Subcutaneous abdominal adipose tissue (tissue), 5 donors: ENCODE data around the gene TCERG1L.
"Not testable (repeated sequence)": the region's sequence is repeated elsewhere in the genome, so short reads cannot be mapped to it uniquely, and the experiment has no call there.

ENCODE experiments used
- H3K27ac ChIP-seq: one replicate; pipeline ENCODE4 v1.7.0; 2013; ENCODE audit warnings: low read depth, mild to moderate bottlenecking, inconsistent platforms, low read length, moderate library complexity
- H3K27me3 ChIP-seq, 5 donors: one replicate each; pipeline ENCODE4 v1.7.0; 2013; ENCODE audit warnings: low read length in 5 of 5, inconsistent platforms in 1 of 5; ENCODE audit not compliant: control insufficient read depth in 5 of 5, insufficient read depth in 4 of 5
- H3K36me3 ChIP-seq, 5 donors: one replicate each; pipeline ENCODE4 v1.7.0; 2013; ENCODE audit warnings: low read length in 5 of 5; ENCODE audit not compliant: control insufficient read depth in 5 of 5, insufficient read depth in 5 of 5
- H3K4me1 ChIP-seq, 5 donors: one replicate each; pipeline ENCODE4 v1.7.0; 2013; ENCODE audit warnings: low read length in 5 of 5, mild to moderate bottlenecking in 3 of 5, moderate library complexity in 1 of 5; ENCODE audit not compliant: control insufficient read depth in 5 of 5, insufficient read depth in 5 of 5
- H3K4me3 ChIP-seq, 5 donors: one replicate each; pipeline ENCODE4 v1.7.0; 2013; ENCODE audit warnings: low read length in 5 of 5, low read depth in 1 of 5
- H3K9ac ChIP-seq, 5 donors: one replicate each; pipeline ENCODE4 v1.7.0; 2013; ENCODE audit warnings: low read length in 5 of 5, mild to moderate bottlenecking in 4 of 5, moderate library complexity in 3 of 5
- H3K9me3 ChIP-seq, 5 donors: one replicate each; pipeline ENCODE4 v1.7.0; 2013; ENCODE audit warnings: low read length in 5 of 5; ENCODE audit not compliant: control insufficient read depth in 5 of 5
- donor health status: healthy.
- donor health status: healthy.
- donor health status: healthy.
- donor health status: healthy.
- donor health status: healthy.

TCERG1L gene

GRCh38 chr10:131144711-131145375, 166.7 kb downstream of the TCERG1L start:
- Histone ChIP-seq H3K4me3 (no peak overlapping the region), H3K4me1 (no peaks in the 10 kb centered on the region), H3K9me3 (peaks cover 0 to 3% (median 0%) of the 10 kb centered on the region in 5 donors), H3K27me3 (peaks cover 4 to 38% (median 37%) of the 10 kb centered on the region in 5 donors), H3K27ac (no peak overlapping the region), H3K9ac (no peak overlapping the region), H3K36me3 (no peaks in the 10 kb centered on the region)

GRCh38 chr10:131144196-131144595, 167.3 kb downstream of the TCERG1L start:
- H3K4me3 ChIP-seq, result no peak overlapping the region
- peaks cover 4 to 44% (median 37%) of the 10 kb centered on the region in 5 donors for H3K27me3 ChIP-seq
- H3K4me1 ChIP-seq, result no peaks in the 10 kb centered on the region
- H3K9me3 ChIP-seq, result no peaks in the 10 kb centered on the region
- H3K9ac ChIP-seq, result no peak overlapping the region
- no peaks in the 10 kb centered on the region for H3K36me3 ChIP-seq
- no peak overlapping the region for H3K27ac ChIP-seq

- Histone ChIP-seq H3K4me1 (no peaks in the 10 kb centered on the region), H3K27me3 (peaks cover 4 to 46% (median 37%) of the 10 kb centered on the region in 5 donors), H3K27ac (no peak overlapping the region), H3K36me3 (no peaks in the 10 kb centered on the region), H3K9ac (no peak overlapping the region), H3K9me3 (no peaks in the 10 kb centered on the region), H3K4me3 (no peak overlapping the region)
These were observed 167.9 kb downstream of the TCERG1L start for GRCh38 chr10:131143425-131144165.

GRCh38 chr10:131142517-131143380, 168.8 kb downstream of the TCERG1L start:
- H3K4me1 ChIP-seq, result no peaks in the 10 kb centered on the region
- H3K36me3 ChIP-seq, result no peaks in the 10 kb centered on the region
- H3K9ac ChIP-seq, result no peak overlapping the region
- H3K4me3 ChIP-seq, result no peak overlapping the region
- no peak overlapping the region for H3K27ac ChIP-seq
- no peaks in the 10 kb centered on the region for H3K9me3 ChIP-seq
- peaks cover 4 to 44% (median 29%) of the 10 kb centered on the region in 5 donors for H3K27me3 ChIP-seq

GRCh38 chr10:131141645-131142516, 169.6 kb downstream of the TCERG1L start:
- no peak overlapping the region for H3K9ac ChIP-seq
- H3K27me3 ChIP-seq, result peaks cover 4 to 43% (median 26%) of the 10 kb centered on the region in 5 donors
- no peak overlapping the region for H3K27ac ChIP-seq
- no peaks in the 10 kb centered on the region for H3K9me3 ChIP-seq
- no peaks in the 10 kb centered on the region for H3K4me1 ChIP-seq
- no peaks in the 10 kb centered on the region for H3K36me3 ChIP-seq
- H3K4me3 ChIP-seq, result no peak overlapping the region

- no peaks in the 10 kb centered on the region for H3K4me1 ChIP-seq
- no peaks in the 10 kb centered on the region for H3K36me3 ChIP-seq
- no peak overlapping the region for H3K4me3 ChIP-seq
- H3K27ac ChIP-seq, result no peak overlapping the region
- H3K27me3 ChIP-seq, result peaks cover 4 to 37% (median 23%) of the 10 kb centered on the region in 5 donors
- no peak overlapping the region for H3K9ac ChIP-seq
- no peaks in the 10 kb centered on the region for H3K9me3 ChIP-seq
These were observed 170.3 kb downstream of the TCERG1L start for GRCh38 chr10:131141207-131141606.

- Histone ChIP-seq H3K4me3 (no peak overlapping the region), H3K36me3 (no peaks in the 10 kb centered on the region), H3K4me1 (no peaks in the 10 kb centered on the region), H3K27ac (no peak overlapping the region), H3K27me3 (peaks cover 4 to 37% (median 23%) of the 10 kb centered on the region in 5 donors), H3K9me3 (no peaks in the 10 kb centered on the region), H3K9ac (no peak overlapping the region)
These were observed 170.9 kb downstream of the TCERG1L start for GRCh38 chr10:131140606-131141005.

- H3K27ac ChIP-seq, result no peak overlapping the region
- H3K9me3 ChIP-seq, result no peaks in the 10 kb centered on the region
- peaks cover 4 to 33% (median 18%) of the 10 kb centered on the region in 5 donors for H3K27me3 ChIP-seq
- no peak overlapping the region for H3K9ac ChIP-seq
- H3K36me3 ChIP-seq, result no peaks in the 10 kb centered on the region
- no peak overlapping the region for H3K4me3 ChIP-seq
- H3K4me1 ChIP-seq, result peaks cover 0 to 7% (median 3%) of the 10 kb centered on the region in 5 donors
These were observed 174.3 kb downstream of the TCERG1L start for GRCh38 chr10:131137223-131137622.

- not testable (repeated sequence) for H3K4me3 ChIP-seq, H3K9ac ChIP-seq, H3K27ac ChIP-seq, H3K9me3 ChIP-seq, H3K36me3 ChIP-seq
- Histone ChIP-seq H3K27me3 (peaks cover 4 to 30% (median 22%) of the 10 kb centered on the region in 5 donors), H3K4me1 (peaks cover 0 to 16% (median 8%) of the 10 kb centered on the region in 5 donors)
These were observed 175.2 kb downstream of the TCERG1L start for GRCh38 chr10:131136336-131136735.
